Measurements from ENCODE around the gene EGFLAM.

Gene EGFLAM

GRCh38 chr5:38455796-38456330 is 197.5 kb downstream of the EGFLAM start:
- CTCF ChIA-PET: interaction anchor here (2.1 kb wide), 1 partner anchor 15 kb away, joined by 9 read pairs; no protein-coding TSS in a partner anchor
- H3K4me1 ChIP-seq (ENCODE audit: control extremely low read depth in 1 of 4, control insufficient read depth in 4 of 4, insufficient read depth in 4 of 4, low read length in 3 of 4): peaks cover 0 to 15% (median 11%) of the 10 kb centered on the region in 4 experiments
- H3K36me3 ChIP-seq (ENCODE audit: control insufficient read depth in 4 of 4, insufficient read depth in 4 of 4, low read length in 3 of 4): no peaks in the 10 kb centered on the region
- H3K27ac ChIP-seq (ENCODE audit: insufficient read depth in 1 of 2, low read depth in 1 of 2, low read length in 2 of 2, poor library complexity in 1 of 2, severe bottlenecking in 2 of 2): no peak overlapping the region
- H3K27me3 ChIP-seq (replicated peaks in 2 of 5; ENCODE audit: control insufficient read depth in 4 of 5, insufficient read depth in 5 of 5, low read length in 4 of 5): peaks cover 6 to 93% (median 60%) of the 10 kb centered on the region in 5 experiments
- POLR2A ChIA-PET: no interaction called here
- no peak overlapping the region for H3K4me3 ChIP-seq (ENCODE audit: control insufficient read depth in 1 of 7, extremely low read depth in 1 of 7, insufficient read depth in 4 of 7, low read depth in 2 of 7, low read length in 6 of 7)
- DNase-seq: no peak
- H3K9me3 ChIP-seq (ENCODE audit: control extremely low read depth in 1 of 5, control insufficient read depth in 4 of 5, insufficient read depth in 2 of 5, low read depth in 1 of 5, low read length in 4 of 5): peaks cover 0 to 13% (median 0%) of the 10 kb centered on the region in 5 experiments
- WGBS (ENCODE audit: insufficient coverage): 95% methylated on average over 6 of the region's 8 CpGs

GRCh38 chr5:38456657-38457399 is 198.5 kb downstream of the EGFLAM start:
- CTCF ChIA-PET: interaction anchor here (2.1 kb wide), 1 partner anchor 15 kb away, joined by 9 read pairs; no protein-coding TSS in a partner anchor
- POLR2A ChIA-PET: no interaction called here

GRCh38 chr5:38458174-38458573 is 199.8 kb downstream of the EGFLAM start:
- CTCF ChIA-PET: no interaction called here
- POLR2A ChIA-PET: no interaction called here

More at GRCh38 chr5:38456657-38457399, 198.5 kb downstream of the EGFLAM start:
- H3K27me3 ChIP-seq (replicated peaks in 2 of 5; ENCODE audit: control insufficient read depth in 4 of 5, insufficient read depth in 5 of 5, low read length in 4 of 5): peaks cover 6 to 93% (median 57%) of the 10 kb centered on the region in 5 experiments
- H3K4me1 ChIP-seq (ENCODE audit: control extremely low read depth in 1 of 4, control insufficient read depth in 4 of 4, insufficient read depth in 4 of 4, low read length in 3 of 4): peaks cover 0 to 15% (median 11%) of the 10 kb centered on the region in 4 experiments
- DNase-seq: no peak
- 92% methylated on average over 4 of the region's 4 CpGs for WGBS (ENCODE audit: insufficient coverage)
- H3K27ac ChIP-seq (ENCODE audit: insufficient read depth in 1 of 2, low read depth in 1 of 2, low read length in 2 of 2, poor library complexity in 1 of 2, severe bottlenecking in 2 of 2): no peak overlapping the region
- no peaks in the 10 kb centered on the region for H3K36me3 ChIP-seq (ENCODE audit: control insufficient read depth in 4 of 4, insufficient read depth in 4 of 4, low read length in 3 of 4)
- H3K9me3 ChIP-seq (ENCODE audit: control extremely low read depth in 1 of 5, control insufficient read depth in 4 of 5, insufficient read depth in 2 of 5, low read depth in 1 of 5, low read length in 4 of 5): peaks cover 0 to 11% (median 0%) of the 10 kb centered on the region in 5 experiments
- no peak overlapping the region for H3K4me3 ChIP-seq (ENCODE audit: control insufficient read depth in 1 of 7, extremely low read depth in 1 of 7, insufficient read depth in 4 of 7, low read depth in 2 of 7, low read length in 6 of 7)

GRCh38 chr5:38462976-38463633 is 204.7 kb downstream of the EGFLAM start:
- Histone ChIP-seq H3K4me3 (ENCODE audit: control insufficient read depth in 1 of 7, extremely low read depth in 1 of 7, insufficient read depth in 4 of 7, low read depth in 2 of 7, low read length in 6 of 7) (no peak overlapping the region), H3K27ac (ENCODE audit: insufficient read depth in 1 of 2, low read depth in 1 of 2, low read length in 2 of 2, poor library complexity in 1 of 2, severe bottlenecking in 2 of 2) (no peak overlapping the region), H3K4me1 (ENCODE audit: control extremely low read depth in 1 of 4, control insufficient read depth in 4 of 4, insufficient read depth in 4 of 4, low read length in 3 of 4) (no peaks in the 10 kb centered on the region), H3K27me3 (replicated peaks in 2 of 5; ENCODE audit: control insufficient read depth in 4 of 5, insufficient read depth in 5 of 5, low read length in 4 of 5) (peaks cover 9 to 98% (median 46%) of the 10 kb centered on the region in 5 experiments), H3K36me3 (ENCODE audit: control insufficient read depth in 4 of 4, insufficient read depth in 4 of 4, low read length in 3 of 4) (no peaks in the 10 kb centered on the region), H3K9me3 (ENCODE audit: control extremely low read depth in 1 of 5, control insufficient read depth in 4 of 5, insufficient read depth in 2 of 5, low read depth in 1 of 5, low read length in 4 of 5) (peaks cover 0 to 5% (median 0%) of the 10 kb centered on the region in 5 experiments)
- ChIA-PET POLR2A (no interaction called here), CTCF (interaction anchor here (1.3 to 1.6 kb wide), 2 partner anchors 11 to 21 kb away, joined by 3 read pairs; no protein-coding TSS in a partner anchor)
- WGBS (ENCODE audit: insufficient coverage): 72% methylated on average over 5 of the region's 7 CpGs
- DNase-seq: no peak

More at GRCh38 chr5:38458174-38458573, 199.8 kb downstream of the EGFLAM start:
- DNase-seq: no peak
- Histone ChIP-seq H3K27ac (ENCODE audit: insufficient read depth in 1 of 2, low read depth in 1 of 2, low read length in 2 of 2, poor library complexity in 1 of 2, severe bottlenecking in 2 of 2) (no peak overlapping the region), H3K27me3 (replicated peaks in 2 of 5; ENCODE audit: control insufficient read depth in 4 of 5, insufficient read depth in 5 of 5, low read length in 4 of 5) (peaks cover 7 to 93% (median 59%) of the 10 kb centered on the region in 5 experiments), H3K36me3 (ENCODE audit: control insufficient read depth in 4 of 4, insufficient read depth in 4 of 4, low read length in 3 of 4) (no peaks in the 10 kb centered on the region), H3K4me1 (ENCODE audit: control extremely low read depth in 1 of 4, control insufficient read depth in 4 of 4, insufficient read depth in 4 of 4, low read length in 3 of 4) (peaks cover 0 to 10% (median 9%) of the 10 kb centered on the region in 4 experiments), H3K4me3 (ENCODE audit: control insufficient read depth in 1 of 7, extremely low read depth in 1 of 7, insufficient read depth in 4 of 7, low read depth in 2 of 7, low read length in 6 of 7) (no peak overlapping the region), H3K9me3 (ENCODE audit: control extremely low read depth in 1 of 5, control insufficient read depth in 4 of 5, insufficient read depth in 2 of 5, low read depth in 1 of 5, low read length in 4 of 5) (peaks cover 0 to 11% (median 0%) of the 10 kb centered on the region in 5 experiments)
- 98% methylated on average over 6 of the region's 8 CpGs for WGBS (ENCODE audit: insufficient coverage)

GRCh38 chr5:38463634-38464521 is 205.5 kb downstream of the EGFLAM start:
- DNase-seq: no peak
- no peak overlapping the region for H3K4me3 ChIP-seq (ENCODE audit: control insufficient read depth in 1 of 7, extremely low read depth in 1 of 7, insufficient read depth in 4 of 7, low read depth in 2 of 7, low read length in 6 of 7)
- peaks cover 9 to 98% (median 44%) of the 10 kb centered on the region in 5 experiments for H3K27me3 ChIP-seq (replicated peaks in 2 of 5; ENCODE audit: control insufficient read depth in 4 of 5, insufficient read depth in 5 of 5, low read length in 4 of 5)
- POLR2A ChIA-PET: no interaction called here
- H3K36me3 ChIP-seq (ENCODE audit: control insufficient read depth in 4 of 4, insufficient read depth in 4 of 4, low read length in 3 of 4): no peaks in the 10 kb centered on the region
- WGBS (ENCODE audit: insufficient coverage): 81% methylated on average over 7 of the region's 10 CpGs
- CTCF ChIA-PET: interaction anchor here (1.3 to 1.9 kb wide), 3 partner anchors 12 to 22 kb away, joined by 3 to 7 read pairs (median 3); no protein-coding TSS in a partner anchor
- H3K4me1 ChIP-seq (ENCODE audit: control extremely low read depth in 1 of 4, control insufficient read depth in 4 of 4, insufficient read depth in 4 of 4, low read length in 3 of 4): no peaks in the 10 kb centered on the region
- H3K9me3 ChIP-seq (ENCODE audit: control extremely low read depth in 1 of 5, control insufficient read depth in 4 of 5, insufficient read depth in 2 of 5, low read depth in 1 of 5, low read length in 4 of 5): peaks cover 0 to 3% (median 0%) of the 10 kb centered on the region in 5 experiments
- H3K27ac ChIP-seq (ENCODE audit: insufficient read depth in 1 of 2, low read depth in 1 of 2, low read length in 2 of 2, poor library complexity in 1 of 2, severe bottlenecking in 2 of 2): no peak overlapping the region

- no peaks in the 10 kb centered on the region for H3K36me3 ChIP-seq (ENCODE audit: control insufficient read depth in 4 of 4, insufficient read depth in 4 of 4, low read length in 3 of 4)
- H3K27ac ChIP-seq (ENCODE audit: insufficient read depth in 1 of 2, low read depth in 1 of 2, low read length in 2 of 2, poor library complexity in 1 of 2, severe bottlenecking in 2 of 2): no peak overlapping the region
- CTCF ChIA-PET: interaction anchor here (1.9 kb wide), 1 partner anchor 23 kb away, joined by 7 read pairs; no protein-coding TSS in a partner anchor
- no CpG with 5 or more reads among the region's 2 CpGs for WGBS (ENCODE audit: insufficient coverage)
- no peak overlapping the region for H3K4me3 ChIP-seq (ENCODE audit: control insufficient read depth in 1 of 7, extremely low read depth in 1 of 7, insufficient read depth in 4 of 7, low read depth in 2 of 7, low read length in 6 of 7)
- no peak for DNase-seq
- H3K9me3 ChIP-seq (ENCODE audit: control extremely low read depth in 1 of 5, control insufficient read depth in 4 of 5, insufficient read depth in 2 of 5, low read depth in 1 of 5, low read length in 4 of 5): peaks cover 0 to 2% (median 0%) of the 10 kb centered on the region in 5 experiments
- no peaks in the 10 kb centered on the region for H3K4me1 ChIP-seq (ENCODE audit: control extremely low read depth in 1 of 4, control insufficient read depth in 4 of 4, insufficient read depth in 4 of 4, low read length in 3 of 4)
- POLR2A ChIA-PET: no interaction called here
- H3K27me3 ChIP-seq (replicated peaks in 2 of 5; ENCODE audit: control insufficient read depth in 4 of 5, insufficient read depth in 5 of 5, low read length in 4 of 5): peaks cover 9 to 98% (median 45%) of the 10 kb centered on the region in 5 experiments
These were observed 206.7 kb downstream of the EGFLAM start for GRCh38 chr5:38465061-38465460.
